Neuronal stem cell (in vitro differentiated cells): ENCODE results near the gene CPXM1.

Source experiments
- DNase-seq: peaks from one replicate; pipeline ENCODE4 v3.0.0-alpha.2; 2013; ENCODE audit warnings: low spot score
- H2AFZ ChIP-seq: one replicate; pipeline ENCODE4 v1.6.1; 2013; ENCODE audit warnings: mild to moderate bottlenecking, low read length, inconsistent platforms
- H2AK5ac ChIP-seq: 2 replicates; pipeline ENCODE4 v1.6.1; 2013; ENCODE audit warnings: low read depth, mild to moderate bottlenecking, inconsistent platforms, low read length, moderate library complexity, mixed read lengths
- H2BK120ac ChIP-seq: 2 replicates; pipeline ENCODE4 v1.6.1; 2013; ENCODE audit warnings: low read depth, mild to moderate bottlenecking, inconsistent platforms, low read length, moderate library complexity, mixed read lengths
- H2BK12ac ChIP-seq: one replicate; pipeline ENCODE4 v1.6.1; 2013; ENCODE audit warnings: low read length, inconsistent platforms
- H2BK15ac ChIP-seq: 2 replicates; pipeline ENCODE4 v1.6.1; 2013; ENCODE audit warnings: mild to moderate bottlenecking, low read length, inconsistent platforms, mixed read lengths
- H2BK5ac ChIP-seq: one replicate; pipeline ENCODE4 v1.6.1; 2013; ENCODE audit warnings: inconsistent platforms, mild to moderate bottlenecking, low read length, moderate library complexity
- H3K14ac ChIP-seq: one replicate; pipeline ENCODE4 v1.6.1; 2013; ENCODE audit warnings: low read length, inconsistent platforms
- H3K18ac ChIP-seq: 2 replicates; pipeline ENCODE4 v1.6.1; 2013; ENCODE audit warnings: low read length, inconsistent platforms
- H3K23ac ChIP-seq: 2 replicates; pipeline ENCODE4 v1.6.1; 2013; ENCODE audit warnings: low read depth, mild to moderate bottlenecking, mixed read lengths, low read length, inconsistent platforms; ENCODE audit not compliant: poor library complexity
- H3K27ac ChIP-seq: replicated peaks from 3 replicates; pipeline ENCODE4 v1.5.1; 2013; ENCODE audit warnings: low read length, inconsistent platforms
- H3K27me3 ChIP-seq, 3 experiments: 2 replicates each; pipeline ENCODE4 v1.6.1; 2013; ENCODE audit warnings: low read length in 3 of 3, mild to moderate bottlenecking in 2 of 3, inconsistent platforms in 1 of 3, low read depth in 1 of 3, mixed read lengths in 1 of 3, moderate library complexity in 1 of 3; ENCODE audit not compliant: control insufficient read depth in 3 of 3, insufficient read depth in 3 of 3
- H3K36me3 ChIP-seq, 2 donors: replicated peaks in 1 of 2; 2 replicates each; pipeline ENCODE4 v1.6.1; 2013; ENCODE audit warnings: low read length in 2 of 2; ENCODE audit not compliant: control insufficient read depth in 2 of 2, insufficient read depth in 2 of 2
- H3K4ac ChIP-seq: 2 replicates; pipeline ENCODE4 v1.6.1; 2013; ENCODE audit warnings: inconsistent platforms, mild to moderate bottlenecking, low read length, moderate library complexity
- H3K4me1 ChIP-seq, 2 donors: 1 replicate in 1 of 2; 2 replicates in 1 of 2; pipeline ENCODE4 v1.6.1; 2013; ENCODE audit warnings: low read length in 2 of 2, low read depth in 1 of 2; ENCODE audit not compliant: control insufficient read depth in 2 of 2, insufficient read depth in 1 of 2
- H3K4me2 ChIP-seq: one replicate; pipeline ENCODE4 v1.6.1; 2013; ENCODE audit warnings: mild to moderate bottlenecking, low read length, inconsistent platforms; ENCODE audit not compliant: insufficient read depth, poor library complexity, severe bottlenecking
- H3K4me3 ChIP-seq, 2 donors: 2 replicates each; pipeline ENCODE4 v1.5.1; 2013; ENCODE audit warnings: low read length in 2 of 2, mild to moderate bottlenecking in 2 of 2, inconsistent platforms in 1 of 2, moderate library complexity in 1 of 2
- H3K79me1 ChIP-seq: one replicate; pipeline ENCODE4 v1.6.1; 2013; ENCODE audit warnings: low read depth, mild to moderate bottlenecking, inconsistent platforms, low read length, moderate library complexity
- H3K9ac ChIP-seq: one replicate; pipeline ENCODE4 v1.6.1; 2013; ENCODE audit warnings: mild to moderate bottlenecking, low read depth, low read length, inconsistent platforms; ENCODE audit not compliant: poor library complexity
- H3K9me3 ChIP-seq, 2 donors: replicated peaks in 1 of 2; 2 replicates each; pipeline versions ENCODE3 to v1.6.1; 2013; ENCODE audit warnings: low read length in 2 of 2, mild to moderate bottlenecking in 2 of 2, inconsistent platforms in 1 of 2, low read depth in 1 of 2, mixed read lengths in 1 of 2, moderate library complexity in 1 of 2; ENCODE audit not compliant: control insufficient read depth in 2 of 2, insufficient read depth in 1 of 2
- H4K8ac ChIP-seq: one replicate; pipeline ENCODE4 v1.6.1; 2013; ENCODE audit warnings: low read depth, mild to moderate bottlenecking, inconsistent platforms, low read length, moderate library complexity
- H4K91ac ChIP-seq: one replicate; pipeline ENCODE4 v1.6.1; 2013; ENCODE audit warnings: low read length, low read depth, mild to moderate bottlenecking, inconsistent platforms; ENCODE audit not compliant: poor library complexity
- WGBS, 2 donors: extraction: QIAGEN DNeasy Blood & Tissue Kit; methylation state at CpG; one replicate each; pipeline ENCODE4 v1.1.7; 2013; ENCODE audit warnings: missing lambda C conversion rate in 2 of 2, mixed read lengths in 1 of 2; ENCODE audit not compliant: insufficient read length in 2 of 2, insufficient replicate concordance in 1 of 2; ENCODE audit errors: extremely low coverage in 2 of 2; 5-methylcytosine and 5-hydroxymethylcytosine counted together

Gene CPXM1

GRCh38 chr20:2820896-2821869, 20.8 kb upstream of the CPXM1 start:
- H3K27ac ChIP-seq: no peak overlapping the region
- no CpG with 5 or more reads among the region's 68 CpGs for WGBS, 2 donors
- H2BK5ac ChIP-seq: no peak overlapping the region
- H3K23ac ChIP-seq: no peak overlapping the region
- peak overlapping the region; percentile 75 for H3K14ac ChIP-seq
- H3K4ac ChIP-seq: no peak overlapping the region
- H2BK15ac ChIP-seq: peak overlapping the region; percentile 97
- peak overlapping the region; percentile 7 for H2BK120ac ChIP-seq
- no peak for DNase-seq
- peak overlapping the region in 1 of 2 donors; percentile 68 for H3K4me3 ChIP-seq
- H2BK12ac ChIP-seq: no peak overlapping the region
- no peaks in the 10 kb centered on the region for H3K36me3 ChIP-seq
- peaks cover 0 to 8% of the 10 kb centered on the region in 2 donors for H3K9me3 ChIP-seq
- peaks cover 0 to 2% of the 10 kb centered on the region in 2 donors for H3K4me1 ChIP-seq
- peak overlapping the region; percentile 34 for H2AFZ ChIP-seq
- H4K91ac ChIP-seq: no peak overlapping the region
- H3K79me1 ChIP-seq: no peaks in the 10 kb centered on the region
- peak overlapping the region; percentile 97 for H2AK5ac ChIP-seq
- peak overlapping the region; percentile 89 for H3K18ac ChIP-seq
- peak overlapping the region; percentile 43 for H3K4me2 ChIP-seq
- peaks cover 8 to 56% (median 20%) of the 10 kb centered on the region in 3 experiments for H3K27me3 ChIP-seq
- no peak overlapping the region for H3K9ac ChIP-seq
- no peak overlapping the region for H4K8ac ChIP-seq

GRCh38 chr20:2820084-2820895, 19.9 kb upstream of the CPXM1 start:
- Histone ChIP-seq H3K4me3 (no peak overlapping the region), H3K27me3 (peaks cover 8 to 53% (median 20%) of the 10 kb centered on the region in 3 experiments), H3K27ac (no peak overlapping the region), H4K91ac (no peak overlapping the region), H3K9me3 (peaks cover 0 to 8% of the 10 kb centered on the region in 2 donors), H4K8ac (no peak overlapping the region), H2BK5ac (no peak overlapping the region), H3K36me3 (no peaks in the 10 kb centered on the region), H2AK5ac (peak overlapping the region; percentile 97), H2BK15ac (peak overlapping the region; percentile 97), H3K23ac (no peak overlapping the region), H3K4me1 (peaks cover 0 to 2% of the 10 kb centered on the region in 2 donors), H2AFZ (peak overlapping the region; percentile 34), H3K4me2 (peak overlapping the region; percentile 43), H3K14ac (no peak overlapping the region), H3K18ac (peak overlapping the region; percentile 89), H3K79me1 (no peaks in the 10 kb centered on the region), H2BK12ac (no peak overlapping the region), H2BK120ac (peak overlapping the region; percentile 7), H3K9ac (no peak overlapping the region), H3K4ac (no peak overlapping the region)
- whole genome bisulfite sequencing, 2 donors: no CpG with 5 or more reads among the region's 32 CpGs
- DNase-seq: no peak

- peaks cover 0 to 2% of the 10 kb centered on the region in 2 donors for H3K4me1 ChIP-seq
- WGBS, 2 donors: no CpG with 5 or more reads among the region's 7 CpGs
- no peak overlapping the region for H2AFZ ChIP-seq
- H3K14ac ChIP-seq: no peak overlapping the region
- no peak overlapping the region for H4K91ac ChIP-seq
- H3K36me3 ChIP-seq: no peaks in the 10 kb centered on the region
- H3K27ac ChIP-seq: no peak overlapping the region
- H2BK15ac ChIP-seq: no peak overlapping the region
- H3K18ac ChIP-seq: no peak overlapping the region
- peaks cover 0 to 8% of the 10 kb centered on the region in 2 donors for H3K9me3 ChIP-seq
- H3K79me1 ChIP-seq: no peaks in the 10 kb centered on the region
- H3K27me3 ChIP-seq: peaks cover 8 to 53% (median 20%) of the 10 kb centered on the region in 3 experiments
- H3K4ac ChIP-seq: no peak overlapping the region
- H3K23ac ChIP-seq: no peak overlapping the region
- H4K8ac ChIP-seq: no peak overlapping the region
- DNase-seq: no peak
- no peak overlapping the region for H2BK5ac ChIP-seq
- no peak overlapping the region for H3K4me3 ChIP-seq
- H3K9ac ChIP-seq: no peak overlapping the region
- no peak overlapping the region for H3K4me2 ChIP-seq
- H2AK5ac ChIP-seq: no peak overlapping the region
- no peak overlapping the region for H2BK12ac ChIP-seq
- no peak overlapping the region for H2BK120ac ChIP-seq
These were observed 17.6 kb upstream of the CPXM1 start for GRCh38 chr20:2817891-2818595.
